ENCODE data around the gene IFTAP.
"Not testable (repeated sequence)": the region's sequence is repeated elsewhere in the genome, so short reads cannot be mapped to it uniquely, and the experiment has no call there.

Gene IFTAP

GRCh38 chr11:36638556-36638955, 44.3 kb downstream of the IFTAP start:
- no peak for DNase-seq (ENCODE audit: low read depth)

- no peak for DNase-seq (ENCODE audit: low read depth)
Observed at GRCh38 chr11:36657610-36658267, 63.4 kb downstream of the IFTAP start.

DNA sequence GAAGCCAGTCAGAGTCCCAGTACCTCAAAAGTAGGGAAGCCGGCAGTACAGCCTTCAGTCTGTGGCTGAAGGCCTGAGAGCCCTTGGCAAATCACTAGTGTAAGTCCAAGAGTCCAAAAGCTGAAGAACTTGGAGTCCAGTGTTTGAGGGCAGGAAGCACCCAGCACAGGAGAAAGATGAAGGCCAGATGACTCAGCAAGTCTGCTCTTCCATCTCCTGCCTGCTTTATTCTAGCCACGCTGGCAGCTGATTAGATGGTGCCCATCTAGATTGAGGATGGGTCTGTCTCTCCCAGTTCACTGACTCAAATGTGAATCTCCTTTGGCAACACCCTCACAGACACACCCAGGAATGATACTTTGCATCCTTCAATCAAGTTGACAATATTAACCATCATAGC, 67.1 kb downstream of the IFTAP start:
- DNase-seq (ENCODE audit: low read depth): not testable (repeated sequence)

GRCh38 chr11:36672815-36673450, 78.6 kb downstream of the IFTAP start:
- DNase-seq (ENCODE audit: low read depth): no peak

GRCh38 chr11:36679547-36679946, 85.2 kb downstream of the IFTAP start:
- DNase-seq (ENCODE audit: low read depth): not testable (repeated sequence)

- no peak for DNase-seq (ENCODE audit: low read depth)
Observed at GRCh38 chr11:36683818-36684217, 89.5 kb downstream of the IFTAP start.

DNA sequence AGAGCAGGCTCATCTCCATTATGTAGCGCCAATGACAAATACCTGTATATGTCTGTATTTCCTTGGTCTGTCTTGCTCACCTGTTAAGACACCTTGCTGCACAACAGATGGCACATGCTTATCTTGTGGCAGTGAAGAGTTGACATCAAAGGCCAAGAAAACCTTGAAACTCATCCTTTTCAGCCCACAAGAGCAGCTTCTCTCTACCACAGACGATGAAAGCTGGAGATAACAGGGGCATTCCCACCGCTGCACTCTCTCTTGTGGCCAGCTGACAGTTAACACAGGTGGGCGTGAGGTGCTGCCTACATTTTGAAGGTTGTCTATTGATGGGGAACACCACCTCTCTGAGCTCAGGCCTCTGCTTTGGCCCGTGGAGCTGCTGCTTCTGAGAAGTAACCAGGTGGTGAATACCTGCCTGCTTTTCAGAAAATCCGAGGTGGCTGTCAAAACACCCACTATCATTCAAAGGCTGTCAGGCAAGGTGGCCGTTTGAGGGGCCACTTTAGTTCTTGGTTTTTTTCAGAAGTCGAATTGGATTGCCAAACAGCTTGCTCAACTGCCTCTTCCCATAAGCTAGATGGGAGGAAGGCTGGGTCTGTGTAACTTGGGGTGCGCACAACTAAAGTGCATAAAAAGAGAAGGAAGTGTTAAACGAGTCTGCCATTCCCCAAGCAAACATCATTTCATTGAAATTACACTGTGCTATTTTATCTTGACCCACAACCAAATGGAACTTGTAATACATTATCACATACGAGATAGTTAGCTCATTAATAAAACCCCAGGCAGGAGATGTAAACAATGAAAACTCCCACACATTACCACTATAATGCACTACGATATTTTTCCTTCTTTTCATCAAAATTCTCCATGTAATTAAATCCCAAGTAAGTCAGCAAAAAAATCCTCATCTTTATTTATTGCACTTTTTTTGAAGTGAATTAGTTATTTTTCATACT, 90.8 kb downstream of the IFTAP start:
- DNase-seq (ENCODE audit: low read depth): no peak

GRCh38 chr11:36688132-36688531, 93.8 kb downstream of the IFTAP start:
- no peak for DNase-seq (ENCODE audit: low read depth)

GRCh38 chr11:36688571-36689291, 94.4 kb downstream of the IFTAP start:
- no peak for DNase-seq (ENCODE audit: low read depth)

DNA sequence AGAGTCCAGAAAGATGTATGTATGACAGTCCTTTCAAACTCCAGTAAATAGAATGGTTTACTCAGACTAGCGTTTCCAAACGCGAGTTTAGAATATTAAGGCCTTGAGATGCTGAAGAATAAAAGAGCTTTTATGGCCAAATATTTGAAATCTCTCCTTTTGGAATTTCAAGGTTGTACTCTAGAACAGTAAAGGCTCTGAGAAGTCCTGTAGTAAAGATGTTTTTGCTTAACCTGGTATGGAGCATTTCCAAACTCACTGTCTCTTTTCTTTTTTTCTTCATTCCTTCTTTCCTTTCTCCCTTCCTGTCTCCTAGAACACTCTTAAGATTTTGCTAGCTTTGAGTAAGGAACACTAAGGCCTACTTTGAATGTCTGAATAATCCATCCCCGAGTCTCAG, 95.1 kb downstream of the IFTAP start:
- no peak for DNase-seq (ENCODE audit: low read depth)

DNA sequence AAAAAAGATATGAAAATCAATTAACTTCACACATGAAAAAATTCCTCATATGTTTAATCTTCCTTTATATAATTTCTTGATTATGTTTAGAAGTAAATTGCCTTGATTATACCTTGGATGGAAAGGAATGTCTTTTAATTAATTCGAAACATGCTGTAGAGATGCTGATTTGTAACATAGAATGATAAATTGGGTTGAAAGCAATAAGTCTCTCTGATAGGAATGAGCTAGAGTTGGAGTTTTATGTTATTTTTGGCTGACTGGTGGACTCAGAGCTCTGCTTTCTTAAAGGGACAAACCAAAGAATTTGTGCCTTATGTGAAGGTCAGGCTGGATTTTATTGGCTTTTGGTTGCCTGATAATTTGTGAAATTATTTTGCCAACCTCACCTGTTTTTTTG, 98.4 kb downstream of the IFTAP start:
- DNase-seq (ENCODE audit: low read depth): no peak

DNA sequence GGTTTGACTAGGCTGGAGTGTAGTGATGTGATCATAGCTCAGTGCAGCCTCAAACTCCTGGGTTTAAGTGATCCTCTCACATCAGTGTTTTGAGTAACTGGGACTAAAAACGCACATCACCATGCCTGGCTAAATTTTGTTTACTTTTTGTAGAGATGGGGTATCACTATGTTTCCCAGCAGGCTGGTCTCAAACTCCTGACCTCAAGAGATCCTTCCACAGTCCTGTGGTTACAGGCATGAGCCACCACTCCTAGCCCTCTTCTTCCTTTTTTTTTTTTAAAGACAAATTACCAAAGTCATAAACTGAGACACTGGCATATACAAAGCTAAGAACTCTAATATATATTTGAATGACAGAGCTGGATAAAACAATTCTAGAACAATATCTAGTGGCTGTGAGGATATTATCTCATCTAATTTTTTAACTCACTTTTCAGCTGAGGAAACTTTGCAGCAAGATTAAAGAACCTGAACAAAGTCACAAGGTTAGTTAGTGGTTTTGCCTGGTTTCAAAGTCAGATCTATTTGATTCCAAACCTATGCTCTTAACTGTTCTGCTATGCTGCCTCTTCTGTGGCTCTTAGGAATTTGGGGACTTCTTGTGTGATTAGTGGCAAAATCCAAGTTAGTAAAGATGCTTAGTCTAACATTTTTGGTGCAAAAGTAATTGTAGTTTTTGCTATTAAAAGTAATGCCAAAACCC, 99.0 kb downstream of the IFTAP start:
- DNase-seq (ENCODE audit: low read depth): no peak

DNA sequence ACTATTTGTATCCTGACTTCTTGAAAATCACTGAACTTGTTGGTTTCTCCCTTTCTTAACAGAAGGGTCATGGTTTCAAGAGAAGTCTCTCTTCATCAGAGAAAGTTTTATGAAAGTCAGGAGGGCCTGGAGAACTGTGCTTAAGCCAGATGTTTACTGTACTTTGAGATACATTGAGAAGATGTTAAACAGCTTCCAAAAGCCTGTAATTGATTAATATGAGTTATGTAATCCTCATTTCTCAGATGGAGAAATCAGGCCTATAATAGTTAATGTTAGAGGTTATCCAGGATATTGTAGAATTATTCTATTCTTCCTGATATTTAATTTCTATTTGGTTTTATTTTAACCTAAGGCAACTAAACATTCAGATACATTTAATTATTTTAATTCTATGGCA, 100.8 kb downstream of the IFTAP start:
- DNase-seq (ENCODE audit: low read depth): no peak

DNA sequence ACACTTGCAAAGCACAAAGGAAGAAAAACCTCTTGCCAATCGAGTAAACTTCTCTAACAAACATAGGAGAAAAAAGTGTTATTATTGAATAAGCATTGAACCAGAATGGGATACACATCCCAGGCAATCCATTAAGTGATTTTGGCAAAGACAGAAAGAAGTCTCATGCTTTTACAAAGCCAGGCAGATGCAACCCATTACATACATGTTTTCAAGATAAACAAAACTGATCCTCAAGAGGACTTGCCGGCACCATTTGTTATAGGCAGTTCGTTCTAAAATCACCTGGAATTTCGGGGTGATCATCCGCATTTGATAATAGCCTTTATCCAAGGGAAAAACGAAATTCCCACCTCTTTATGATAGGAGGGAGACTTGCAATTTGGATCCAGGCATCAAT, 101.3 kb downstream of the IFTAP start:
- no peak for DNase-seq (ENCODE audit: low read depth)

DNA sequence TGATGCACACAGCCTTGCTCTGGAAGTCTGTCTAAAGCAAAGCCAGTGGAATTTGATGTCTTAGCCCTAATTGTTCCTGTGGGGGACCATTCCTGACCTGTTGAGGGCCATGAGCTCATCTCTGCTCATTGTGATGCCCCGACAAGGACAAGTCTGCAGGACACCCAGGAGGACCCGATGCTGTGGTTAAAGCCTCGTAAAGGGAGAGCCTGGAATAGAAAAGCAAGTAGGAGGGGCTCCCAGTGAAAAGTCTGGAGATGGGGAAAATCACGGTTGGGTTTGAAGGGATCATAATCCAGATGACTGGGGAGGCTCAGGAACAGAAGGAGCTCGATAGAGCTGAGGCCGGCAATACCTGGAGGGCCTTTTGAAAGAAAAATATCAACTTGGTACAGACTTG, 102.2 kb downstream of the IFTAP start:
- no peak for DNase-seq (ENCODE audit: low read depth)

DNA sequence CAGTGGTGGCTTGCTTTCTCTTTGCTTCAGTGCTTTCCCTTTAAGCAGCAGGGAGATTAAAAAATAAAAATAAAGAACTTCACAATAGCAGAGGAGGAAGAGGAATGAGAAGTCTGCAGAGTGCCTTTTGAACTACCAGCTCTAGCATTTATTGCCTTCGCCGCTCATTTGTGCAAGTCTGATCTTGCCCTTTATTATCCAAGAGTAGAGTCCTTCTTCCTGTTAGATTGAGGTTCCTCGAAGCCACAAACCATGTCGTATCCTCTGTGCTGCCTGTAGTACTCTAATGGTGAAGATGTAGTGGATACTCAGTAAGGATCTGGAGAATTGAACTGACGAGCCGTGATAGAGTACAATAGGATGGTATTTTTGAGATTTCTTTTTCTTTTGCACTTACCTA, 105.0 kb downstream of the IFTAP start:
- DNase-seq (ENCODE audit: low read depth): no peak

- DNase-seq (ENCODE audit: low read depth): no peak
Observed at GRCh38 chr11:36700246-36700645, 105.9 kb downstream of the IFTAP start.

DNA sequence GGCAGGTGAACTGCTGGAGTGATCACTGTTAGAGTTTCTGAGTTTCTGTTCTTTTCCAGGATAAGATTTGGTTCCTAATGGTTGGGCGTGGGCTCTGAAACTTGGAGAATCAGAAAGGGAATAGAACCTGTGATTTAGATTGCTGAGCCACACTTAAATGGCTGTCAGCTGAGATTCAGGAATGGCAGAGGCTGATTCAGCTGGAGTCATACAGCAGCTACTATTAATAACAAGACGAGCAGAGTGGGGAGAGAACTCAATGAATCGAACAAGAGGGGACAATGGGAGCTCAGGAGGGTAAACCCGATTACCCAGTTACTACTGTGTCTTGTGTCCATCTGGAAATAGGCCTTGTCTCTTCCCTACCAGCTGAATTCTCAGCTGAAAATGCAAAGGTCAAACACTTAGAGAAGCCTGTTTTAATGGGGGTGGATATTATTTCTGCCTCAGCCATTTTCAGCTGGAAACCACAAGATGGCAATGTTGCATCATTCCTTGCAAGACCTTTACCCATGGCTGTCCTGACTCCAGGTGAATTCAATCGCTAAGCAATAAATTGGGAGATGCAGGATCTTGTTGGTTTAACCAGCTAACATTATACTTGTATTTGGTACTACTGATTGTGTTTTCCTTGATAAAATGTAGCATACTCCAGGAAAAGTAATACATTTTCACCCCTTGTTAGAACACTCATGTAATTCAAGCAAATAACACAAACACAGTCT, 108.2 kb downstream of the IFTAP start:
- DNase-seq (ENCODE audit: low read depth): no peak

- DNase-seq (ENCODE audit: low read depth): no peak
Observed at GRCh38 chr11:36703055-36703404, 108.7 kb downstream of the IFTAP start.
